Measurements from ENCODE around the gene TRPM2.

The TRPM2 gene

DNA sequence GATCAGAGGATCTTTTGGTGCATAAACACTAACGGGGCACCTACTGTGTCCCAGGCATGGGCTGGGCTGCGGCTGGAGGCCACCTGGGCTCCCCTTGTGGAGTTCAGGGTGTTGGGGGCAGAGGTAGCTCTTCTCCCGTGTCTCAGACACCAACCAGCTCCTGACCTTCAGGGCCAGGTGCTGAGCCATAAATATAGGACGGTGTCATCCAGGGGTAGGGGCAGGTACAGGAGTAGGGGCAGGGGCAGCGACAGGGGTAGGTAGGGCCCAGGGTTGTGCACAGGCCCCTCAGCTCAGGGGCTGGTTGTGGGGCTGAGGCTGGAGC is 83.9 kb downstream of the TRPM2 start:
- H3K9me3 Mint-ChIP-seq: no peaks in the 10 kb centered on the region
- no peak for DNase-seq
- H3K27me3 Mint-ChIP-seq: no peaks in the 10 kb centered on the region
- ATAC-seq: no peak
- no peak overlapping the region for H3K27ac Mint-ChIP-seq
- H3K4me3 Mint-ChIP-seq: no peak overlapping the region
- no peaks in the 10 kb centered on the region for H3K4me1 Mint-ChIP-seq

DNA sequence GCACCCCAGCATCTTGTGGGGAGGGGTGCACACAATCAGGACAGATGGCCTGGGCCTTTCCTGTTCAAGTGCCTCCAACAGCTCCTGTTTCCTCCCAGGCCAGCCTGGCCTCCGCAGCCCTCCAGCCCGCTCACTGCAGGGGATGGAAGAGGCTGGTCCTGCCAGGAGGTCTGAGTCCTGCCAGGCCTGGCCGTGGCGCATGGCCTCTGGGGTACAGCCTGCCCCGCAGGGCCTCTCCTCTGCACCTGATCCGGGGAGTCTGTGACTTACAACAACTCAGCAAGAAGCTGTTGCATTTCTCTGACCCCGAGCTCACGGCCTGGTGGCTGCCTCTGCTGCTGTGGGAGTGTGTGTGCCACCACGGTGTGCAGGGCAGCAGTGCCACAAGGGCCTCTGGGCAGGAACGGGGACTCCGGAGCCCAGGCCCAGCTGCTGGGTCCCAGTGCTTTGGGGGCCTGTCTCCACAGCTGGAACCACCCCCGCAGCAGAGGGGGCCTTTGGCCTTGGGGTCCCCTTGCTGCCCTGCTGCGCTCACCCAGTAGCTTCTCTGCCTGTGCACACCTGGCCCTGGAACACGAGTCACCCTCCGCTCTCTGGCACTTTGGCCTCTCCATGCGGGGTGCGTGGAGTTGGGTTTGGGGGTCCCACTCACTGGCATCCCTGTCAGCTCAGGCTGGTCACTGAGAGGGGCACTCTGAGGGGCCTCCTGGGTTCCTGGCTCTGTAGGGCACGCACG is 84.4 kb downstream of the TRPM2 start:
- H3K27ac Mint-ChIP-seq: no peak overlapping the region
- no peak overlapping the region for H3K4me3 Mint-ChIP-seq
- no peaks in the 10 kb centered on the region for H3K27me3 Mint-ChIP-seq
- ATAC-seq: no peak
- DNase-seq: no peak
- no peaks in the 10 kb centered on the region for H3K9me3 Mint-ChIP-seq
- H3K4me1 Mint-ChIP-seq: no peaks in the 10 kb centered on the region

DNA sequence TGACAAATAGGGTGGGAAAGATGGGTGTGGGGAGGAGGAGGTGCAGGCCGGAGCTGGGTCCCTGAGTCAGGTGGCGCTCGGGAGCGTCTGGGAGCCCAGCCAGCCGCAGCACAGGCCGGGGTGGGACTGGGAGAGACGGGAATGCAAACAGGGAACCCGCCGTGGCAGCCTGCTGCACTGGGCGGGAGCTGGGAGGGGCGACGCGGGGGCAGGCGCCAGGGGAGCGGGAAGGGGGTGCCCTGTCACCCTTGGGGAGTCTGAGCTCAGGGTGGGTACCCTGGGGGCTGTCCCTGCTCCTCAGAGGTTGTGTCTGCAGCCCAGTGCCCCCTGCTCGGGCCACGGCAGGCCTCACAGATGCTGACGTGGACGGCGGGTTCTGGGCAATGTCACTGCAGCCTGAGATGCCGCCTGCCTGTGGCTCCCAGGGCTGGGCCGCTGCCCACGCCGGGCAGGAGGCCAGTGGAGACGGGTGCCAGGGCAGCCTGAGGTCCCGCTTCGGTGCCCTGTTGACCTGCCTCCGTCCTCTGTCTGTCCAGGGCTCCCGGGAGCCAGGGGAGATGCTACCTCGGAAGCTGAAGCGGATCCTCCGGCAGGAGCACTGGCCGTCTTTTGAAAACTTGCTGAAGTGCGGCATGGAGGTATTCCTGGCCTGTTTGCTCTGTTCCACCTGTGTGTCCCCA is 85.2 kb downstream of the TRPM2 start:
- no peaks in the 10 kb centered on the region for H3K9me3 Mint-ChIP-seq
- H3K4me3 Mint-ChIP-seq: no peak overlapping the region
- no peaks in the 10 kb centered on the region for H3K4me1 Mint-ChIP-seq
- DNase-seq (no peak), ATAC-seq (no peak)
- H3K27me3 Mint-ChIP-seq: no peaks in the 10 kb centered on the region
- no peak overlapping the region for H3K27ac Mint-ChIP-seq

DNA sequence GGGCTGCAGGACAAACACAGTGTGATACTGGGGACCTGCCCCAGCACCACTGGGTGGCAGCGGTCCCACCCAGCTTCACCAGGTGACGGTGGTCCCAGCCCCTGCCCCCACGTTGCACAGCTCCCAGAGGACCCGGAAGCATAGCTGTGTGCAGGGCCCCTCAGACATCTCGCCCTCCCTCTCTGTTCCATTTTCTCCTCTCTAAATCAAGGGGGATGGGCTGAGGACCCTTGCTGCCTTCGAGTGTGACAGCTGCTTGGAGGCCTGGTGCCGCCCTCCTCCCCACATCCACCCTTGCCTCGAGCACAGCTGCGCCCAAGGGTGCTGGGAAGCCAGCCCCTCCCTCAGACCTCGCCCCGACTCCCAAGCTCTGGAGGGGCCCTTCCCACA is 85.8 kb downstream of the TRPM2 start:
- H3K27ac Mint-ChIP-seq: no peak overlapping the region
- H3K4me3 Mint-ChIP-seq: no peak overlapping the region
- no peaks in the 10 kb centered on the region for H3K27me3 Mint-ChIP-seq
- no peaks in the 10 kb centered on the region for H3K4me1 Mint-ChIP-seq
- H3K9me3 Mint-ChIP-seq: no peaks in the 10 kb centered on the region
- DNase-seq: no peak
- ATAC-seq: no peak

DNA sequence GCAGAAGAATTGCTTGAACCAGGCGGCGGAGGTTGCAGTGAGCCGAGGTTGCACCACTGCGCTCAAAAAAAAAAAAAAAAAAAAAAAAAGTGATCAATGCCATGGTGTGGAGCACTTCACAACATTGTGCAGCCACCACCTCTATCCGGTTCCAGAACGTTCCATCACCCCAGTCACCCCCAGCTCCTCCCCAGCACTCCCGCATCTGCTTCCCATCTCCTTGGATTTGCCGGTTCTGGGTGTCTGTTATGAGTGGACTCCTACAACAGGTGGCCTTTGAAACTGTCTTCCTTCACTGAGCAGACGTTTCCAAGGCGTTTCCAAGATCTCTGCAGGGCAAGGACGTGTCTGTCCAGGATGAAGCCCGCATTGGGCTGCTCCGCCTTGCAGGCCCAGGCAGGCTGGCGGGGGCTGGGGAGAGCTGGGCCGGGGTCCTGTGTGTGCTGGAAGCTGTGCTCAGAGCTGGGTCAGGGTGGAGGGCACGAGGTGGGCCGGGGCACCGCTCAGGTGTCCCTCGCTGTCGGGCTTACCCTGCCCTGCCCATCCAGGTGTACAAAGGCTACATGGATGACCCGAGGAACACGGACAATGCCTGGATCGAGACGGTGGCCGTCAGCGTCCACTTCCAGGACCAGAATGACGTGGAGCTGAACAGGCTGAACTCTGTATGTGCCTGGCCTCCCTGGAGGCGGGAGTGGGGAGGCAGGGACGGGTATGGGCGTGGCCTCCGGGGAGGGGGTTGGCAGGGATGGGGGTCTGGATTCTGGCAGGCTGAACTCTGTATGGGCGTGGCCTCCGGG is 87.0 kb downstream of the TRPM2 start:
- DNase-seq: no peak
- H3K4me1 Mint-ChIP-seq: no peaks in the 10 kb centered on the region
- H3K27ac Mint-ChIP-seq: peak overlapping the region in 1 of 2 donors; percentile 77
- ATAC-seq: no peak
- H3K27me3 Mint-ChIP-seq: peaks cover 6% of the 10 kb centered on the region
- no peak overlapping the region for H3K4me3 Mint-ChIP-seq
- H3K9me3 Mint-ChIP-seq: no peaks in the 10 kb centered on the region

- no peaks in the 10 kb centered on the region for H3K4me1 Mint-ChIP-seq
Observed at GRCh38 chr21:44441041-44441400, 87.6 kb downstream of the TRPM2 start.

GRCh38 chr21:44441581-44442265 is 88.3 kb downstream of the TRPM2 start:
- ATAC-seq (no peak), DNase-seq (no peak)
- Mint-ChIP-seq H3K4me3 (no peak overlapping the region), H3K9me3 (no peaks in the 10 kb centered on the region), H3K27me3 (peaks cover 8% of the 10 kb centered on the region), H3K27ac (no peak overlapping the region), H3K4me1 (no peaks in the 10 kb centered on the region)

More at GRCh38 chr21:44441041-44441400, 87.6 kb downstream of the TRPM2 start:
- Mint-ChIP-seq H3K4me3 (no peak overlapping the region), H3K27me3 (peaks cover 8% of the 10 kb centered on the region), H3K9me3 (no peaks in the 10 kb centered on the region), H3K27ac (no peak overlapping the region)
- no peak for DNase-seq
- ATAC-seq: no peak

GRCh38 chr21:44442266-44443125 is 89.1 kb downstream of the TRPM2 start:
- Mint-ChIP-seq H3K27me3 (peaks cover 16% of the 10 kb centered on the region), H3K27ac (no peak overlapping the region), H3K9me3 (no peaks in the 10 kb centered on the region), H3K4me3 (no peak overlapping the region), H3K4me1 (no peaks in the 10 kb centered on the region)
- DNase-seq (no peak), ATAC-seq (no peak)

- Mint-ChIP-seq H3K27me3 (peaks cover 25% of the 10 kb centered on the region), H3K4me1 (no peaks in the 10 kb centered on the region), H3K27ac (no peak overlapping the region), H3K9me3 (no peaks in the 10 kb centered on the region), H3K4me3 (no peak overlapping the region)
- ATAC-seq (no peak), DNase-seq (no peak)
Observed at GRCh38 chr21:44443291-44443890, 90.0 kb downstream of the TRPM2 start.

GRCh38 chr21:44443891-44444285 is 90.5 kb downstream of the TRPM2 start:
- ATAC-seq (no peak), DNase-seq (no peak)
- peaks cover 30% of the 10 kb centered on the region for H3K27me3 Mint-ChIP-seq
- H3K9me3 Mint-ChIP-seq: no peaks in the 10 kb centered on the region
- H3K27ac Mint-ChIP-seq: no peak overlapping the region
- no peak overlapping the region for H3K4me3 Mint-ChIP-seq
- H3K4me1 Mint-ChIP-seq: no peaks in the 10 kb centered on the region

GRCh38 chr21:44444286-44444931 is 91.0 kb downstream of the TRPM2 start:
- peaks cover 35% of the 10 kb centered on the region for H3K27me3 Mint-ChIP-seq

DNA sequence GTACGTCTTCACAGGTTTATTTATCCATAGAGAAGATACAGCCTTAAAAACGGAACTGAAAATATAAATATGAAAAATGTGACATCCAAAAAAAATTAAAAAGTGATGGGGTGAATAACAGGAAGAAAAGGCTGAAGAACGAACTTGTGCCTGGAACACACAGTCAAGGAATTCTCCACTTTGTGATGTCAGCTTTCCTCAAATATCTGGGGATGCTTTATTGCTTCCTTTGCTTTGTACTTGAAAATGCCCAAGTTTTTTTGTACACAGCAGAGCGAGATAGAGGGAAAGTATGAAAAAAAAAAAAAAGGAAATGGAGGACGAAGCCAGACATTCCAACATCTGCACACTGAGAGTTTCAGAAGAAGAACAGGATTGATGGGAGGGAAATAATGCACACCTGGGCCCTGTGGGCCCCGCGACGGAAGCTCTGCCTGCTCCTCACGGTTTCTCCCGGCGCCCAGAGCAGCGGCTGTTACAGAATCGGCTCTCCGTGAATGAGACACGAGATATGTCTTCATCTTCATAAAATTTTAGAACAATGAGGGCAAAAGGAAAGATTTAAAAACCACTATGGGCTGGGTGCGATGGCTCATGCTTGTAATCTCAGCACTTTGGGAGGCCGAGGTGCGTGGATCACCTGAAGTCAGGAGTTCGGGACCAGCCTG is 91.9 kb downstream of the TRPM2 start:
- no peak overlapping the region for H3K27ac Mint-ChIP-seq
- no peak for DNase-seq
- no peaks in the 10 kb centered on the region for H3K9me3 Mint-ChIP-seq
- no peak overlapping the region for H3K4me3 Mint-ChIP-seq
- H3K4me1 Mint-ChIP-seq: no peaks in the 10 kb centered on the region
- peaks cover 44% of the 10 kb centered on the region for H3K27me3 Mint-ChIP-seq
- ATAC-seq: no peak

More at GRCh38 chr21:44444286-44444931, 91.0 kb downstream of the TRPM2 start:
- Mint-ChIP-seq H3K4me1 (no peaks in the 10 kb centered on the region), H3K9me3 (no peaks in the 10 kb centered on the region), H3K4me3 (no peak overlapping the region), H3K27ac (no peak overlapping the region)
- DNase-seq (no peak), ATAC-seq (no peak)

DNA sequence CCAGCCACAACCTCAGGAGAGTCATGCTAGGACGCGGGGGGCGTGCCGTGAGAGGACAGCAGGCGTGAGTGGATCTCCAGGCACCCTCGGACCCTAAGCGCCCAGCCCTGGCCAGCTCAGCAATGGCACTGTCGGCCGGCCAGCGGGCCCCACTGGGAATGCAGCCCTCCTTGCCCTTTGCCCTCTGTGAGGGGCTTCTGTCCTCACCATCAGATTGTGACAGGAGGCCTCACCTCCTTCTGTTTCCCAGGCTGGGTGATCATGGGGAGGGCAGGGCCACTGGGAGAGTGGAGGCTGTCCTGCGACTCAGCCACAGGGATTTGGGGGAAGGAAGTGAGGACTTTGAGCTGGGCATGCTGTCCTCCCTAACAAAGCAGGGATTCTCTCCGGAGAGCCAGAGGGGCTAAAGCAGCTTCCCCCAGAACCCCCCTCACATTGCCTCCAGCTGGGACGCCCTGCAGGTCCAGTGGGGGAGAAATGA is 95.3 kb downstream of the TRPM2 start:
- Mint-ChIP-seq H3K27ac (no peak overlapping the region), H3K9me3 (peaks cover 0 to 8% of the 10 kb centered on the region in 2 donors), H3K4me1 (no peaks in the 10 kb centered on the region), H3K27me3 (peaks cover 72% of the 10 kb centered on the region), H3K4me3 (no peak overlapping the region)
- DNase-seq: no peak
- ATAC-seq: no peak
